Measurements from ENCODE around the gene CNST.
"Not testable (repeated sequence)": the region's sequence is repeated elsewhere in the genome, so short reads cannot be mapped to it uniquely, and the experiment has no call there.

Gene CNST

GRCh38 chr1:246631426-246631825 lies 65.2 kb downstream of the CNST start:
- DNase-seq, result no peak

GRCh38 chr1:246632281-246633168 lies 66.3 kb downstream of the CNST start:
- no peak for DNase-seq

- DNase-seq, result not testable (repeated sequence)
Observed at GRCh38 chr1:246634659-246635058, 68.4 kb downstream of the CNST start.

GRCh38 chr1:246638941-246639655 lies 72.8 kb downstream of the CNST start:
- no peak for DNase-seq

GRCh38 chr1:246639732-246640131 lies 73.5 kb downstream of the CNST start:
- no peak for DNase-seq

GRCh38 chr1:246640747-246641146 lies 74.5 kb downstream of the CNST start:
- no peak for DNase-seq

- no peak for DNase-seq
Observed at GRCh38 chr1:246641394-246641793, 75.1 kb downstream of the CNST start.

- no peak for DNase-seq
Observed at GRCh38 chr1:246642719-246643118, 76.5 kb downstream of the CNST start.

GRCh38 chr1:246647113-246647512 lies 80.9 kb downstream of the CNST start:
- peak; percentile 30 to 80 for DNase-seq

GRCh38 chr1:246647513-246647912 lies 81.3 kb downstream of the CNST start:
- no peak for DNase-seq

GRCh38 chr1:246651012-246651695 lies 84.9 kb downstream of the CNST start:
- no peak for DNase-seq

GRCh38 chr1:246658567-246658966 lies 92.3 kb downstream of the CNST start:
- no peak for DNase-seq

- DNase-seq, result no peak
Observed at GRCh38 chr1:246659594-246660140, 93.4 kb downstream of the CNST start.

- DNase-seq, result no peak
Observed at GRCh38 chr1:246661451-246661850, 95.2 kb downstream of the CNST start.

- DNase-seq, result no peak
Observed at GRCh38 chr1:246667773-246668172, 101.5 kb downstream of the CNST start.

GRCh38 chr1:246669659-246670058 lies 103.4 kb downstream of the CNST start:
- no peak for DNase-seq

GRCh38 chr1:246674049-246674448 lies 107.8 kb downstream of the CNST start:
- DNase-seq, result no peak

GRCh38 chr1:246677842-246678241 lies 111.6 kb downstream of the CNST start:
- DNase-seq, result no peak

GRCh38 chr1:246678816-246679793 lies 112.8 kb downstream of the CNST start:
- DNase-seq, result peak in 1 of 2 experiments; percentile 9

GRCh38 chr1:246679794-246680177 lies 113.5 kb downstream of the CNST start:
- no peak for DNase-seq

GRCh38 chr1:246680190-246680589 lies 113.9 kb downstream of the CNST start:
- no peak for DNase-seq

GRCh38 chr1:246680696-246681130 lies 114.5 kb downstream of the CNST start:
- DNase-seq, result peak; percentile 73 to 91
